WTC11 (cell line): Measurements from ENCODE around the gene KRTAP5-6.

Experiments used
- JUN ChIP-seq: sonication (generic); formaldehyde crosslinking; IDR thresholded peaks from 2 replicates; pipeline ENCODE4 v1.8.0; 2023; ENCODE audit warnings: mild to moderate bottlenecking, missing genetic modification reagents
- NFATC4 ChIP-seq: fragments of 250-450 bp; sonication (Bioruptor Pico); IDR thresholded peaks from 2 replicates; pipeline ENCODE4 v1.9.0; 2021; ENCODE audit warnings: mild to moderate bottlenecking
- NFYB ChIP-seq: sonication (generic); formaldehyde crosslinking; conservative IDR thresholded peaks from 2 replicates; pipeline ENCODE4 v1.8.0; 2022; ENCODE audit warnings: low read depth, missing genetic modification reagents
- ZNF232 ChIP-seq: sonication (generic); formaldehyde crosslinking; IDR thresholded peaks from 2 replicates; pipeline ENCODE4 v1.8.0; 2022; ENCODE audit warnings: mild to moderate bottlenecking, missing genetic modification reagents
- ZNF416 ChIP-seq: fragments of 250-450 bp; sonication (Bioruptor Pico); IDR thresholded peaks from 2 replicates; pipeline ENCODE4 v1.9.0; 2021; ENCODE audit warnings: mild to moderate bottlenecking, inconsistent platforms
- TF ChIP-seq, protein P1 (sequence below): fragments of 200-600 bp; IDR thresholded peaks from 2 replicates; pipeline ENCODE4 v1.8.0; 2022; ENCODE audit warnings: antibody characterized with exemption
- TF ChIP-seq, protein P2 (sequence below): sonication (generic); formaldehyde crosslinking; IDR thresholded peaks from 2 replicates; pipeline ENCODE4 v1.8.1; 2023; ENCODE audit warnings: mild to moderate bottlenecking, missing genetic modification reagents
- TF ChIP-seq, protein P3 (sequence below): sonication (generic); formaldehyde crosslinking; IDR thresholded peaks from 2 replicates; pipeline ENCODE4 v1.8.1; 2023; ENCODE audit warnings: mild to moderate bottlenecking, missing genetic modification reagents, moderate library complexity
- TF ChIP-seq, protein P4 (sequence below): sonication (generic); formaldehyde crosslinking; IDR thresholded peaks from 2 replicates; pipeline ENCODE4 v1.8.1; 2023; ENCODE audit warnings: mild to moderate bottlenecking, missing genetic modification reagents, borderline replicate concordance
- TF ChIP-seq, protein P5 (sequence below): sonication (generic); formaldehyde crosslinking; IDR thresholded peaks from 2 replicates; pipeline ENCODE4 v1.8.1; 2022; ENCODE audit warnings: low read depth, mild to moderate bottlenecking, moderate library complexity, missing genetic modification reagents, borderline replicate concordance
- TF ChIP-seq, protein P6 (sequence below): sonication (generic); formaldehyde crosslinking; IDR thresholded peaks from 2 replicates; pipeline ENCODE4 v1.8.1; 2023; ENCODE audit warnings: mild to moderate bottlenecking, moderate library complexity, missing genetic modification reagents

DNA sequence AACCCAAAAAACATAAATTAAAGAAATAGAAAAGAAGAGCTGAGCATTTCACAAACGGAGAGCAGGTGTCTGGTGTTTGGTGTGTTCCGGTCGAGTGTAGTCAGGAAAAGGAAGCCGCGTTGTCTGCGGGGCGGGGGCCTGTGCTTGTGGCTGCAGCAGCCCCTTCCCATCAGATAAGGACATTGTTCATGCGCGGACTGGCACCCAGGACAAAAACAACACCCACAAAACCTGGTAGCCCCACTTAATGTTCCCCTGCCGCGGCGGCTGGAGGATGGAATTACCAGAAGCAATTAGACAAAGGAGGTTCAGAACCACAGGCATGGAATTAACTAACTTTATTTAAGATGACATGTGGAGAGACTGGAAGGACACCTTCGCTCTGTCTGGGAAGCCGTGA, 37.5 kb upstream of the KRTAP5-6 start:
- TF ChIP-seq, protein P1, sequence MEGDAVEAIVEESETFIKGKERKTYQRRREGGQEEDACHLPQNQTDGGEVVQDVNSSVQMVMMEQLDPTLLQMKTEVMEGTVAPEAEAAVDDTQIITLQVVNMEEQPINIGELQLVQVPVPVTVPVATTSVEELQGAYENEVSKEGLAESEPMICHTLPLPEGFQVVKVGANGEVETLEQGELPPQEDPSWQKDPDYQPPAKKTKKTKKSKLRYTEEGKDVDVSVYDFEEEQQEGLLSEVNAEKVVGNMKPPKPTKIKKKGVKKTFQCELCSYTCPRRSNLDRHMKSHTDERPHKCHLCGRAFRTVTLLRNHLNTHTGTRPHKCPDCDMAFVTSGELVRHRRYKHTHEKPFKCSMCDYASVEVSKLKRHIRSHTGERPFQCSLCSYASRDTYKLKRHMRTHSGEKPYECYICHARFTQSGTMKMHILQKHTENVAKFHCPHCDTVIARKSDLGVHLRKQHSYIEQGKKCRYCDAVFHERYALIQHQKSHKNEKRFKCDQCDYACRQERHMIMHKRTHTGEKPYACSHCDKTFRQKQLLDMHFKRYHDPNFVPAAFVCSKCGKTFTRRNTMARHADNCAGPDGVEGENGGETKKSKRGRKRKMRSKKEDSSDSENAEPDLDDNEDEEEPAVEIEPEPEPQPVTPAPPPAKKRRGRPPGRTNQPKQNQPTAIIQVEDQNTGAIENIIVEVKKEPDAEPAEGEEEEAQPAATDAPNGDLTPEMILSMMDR: no peak
- TF ChIP-seq, protein P2, sequence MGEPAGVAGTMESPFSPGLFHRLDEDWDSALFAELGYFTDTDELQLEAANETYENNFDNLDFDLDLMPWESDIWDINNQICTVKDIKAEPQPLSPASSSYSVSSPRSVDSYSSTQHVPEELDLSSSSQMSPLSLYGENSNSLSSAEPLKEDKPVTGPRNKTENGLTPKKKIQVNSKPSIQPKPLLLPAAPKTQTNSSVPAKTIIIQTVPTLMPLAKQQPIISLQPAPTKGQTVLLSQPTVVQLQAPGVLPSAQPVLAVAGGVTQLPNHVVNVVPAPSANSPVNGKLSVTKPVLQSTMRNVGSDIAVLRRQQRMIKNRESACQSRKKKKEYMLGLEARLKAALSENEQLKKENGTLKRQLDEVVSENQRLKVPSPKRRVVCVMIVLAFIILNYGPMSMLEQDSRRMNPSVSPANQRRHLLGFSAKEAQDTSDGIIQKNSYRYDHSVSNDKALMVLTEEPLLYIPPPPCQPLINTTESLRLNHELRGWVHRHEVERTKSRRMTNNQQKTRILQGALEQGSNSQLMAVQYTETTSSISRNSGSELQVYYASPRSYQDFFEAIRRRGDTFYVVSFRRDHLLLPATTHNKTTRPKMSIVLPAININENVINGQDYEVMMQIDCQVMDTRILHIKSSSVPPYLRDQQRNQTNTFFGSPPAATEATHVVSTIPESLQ: no peak
- TF ChIP-seq, protein P3, sequence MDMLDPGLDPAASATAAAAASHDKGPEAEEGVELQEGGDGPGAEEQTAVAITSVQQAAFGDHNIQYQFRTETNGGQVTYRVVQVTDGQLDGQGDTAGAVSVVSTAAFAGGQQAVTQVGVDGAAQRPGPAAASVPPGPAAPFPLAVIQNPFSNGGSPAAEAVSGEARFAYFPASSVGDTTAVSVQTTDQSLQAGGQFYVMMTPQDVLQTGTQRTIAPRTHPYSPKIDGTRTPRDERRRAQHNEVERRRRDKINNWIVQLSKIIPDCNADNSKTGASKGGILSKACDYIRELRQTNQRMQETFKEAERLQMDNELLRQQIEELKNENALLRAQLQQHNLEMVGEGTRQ (CRISPR knock-in tag): no peak
- TF ChIP-seq NFATC4: no peak
- no peak for TF ChIP-seq ZNF416 (CRISPR knock-in tag)
- TF ChIP-seq, protein P4, sequence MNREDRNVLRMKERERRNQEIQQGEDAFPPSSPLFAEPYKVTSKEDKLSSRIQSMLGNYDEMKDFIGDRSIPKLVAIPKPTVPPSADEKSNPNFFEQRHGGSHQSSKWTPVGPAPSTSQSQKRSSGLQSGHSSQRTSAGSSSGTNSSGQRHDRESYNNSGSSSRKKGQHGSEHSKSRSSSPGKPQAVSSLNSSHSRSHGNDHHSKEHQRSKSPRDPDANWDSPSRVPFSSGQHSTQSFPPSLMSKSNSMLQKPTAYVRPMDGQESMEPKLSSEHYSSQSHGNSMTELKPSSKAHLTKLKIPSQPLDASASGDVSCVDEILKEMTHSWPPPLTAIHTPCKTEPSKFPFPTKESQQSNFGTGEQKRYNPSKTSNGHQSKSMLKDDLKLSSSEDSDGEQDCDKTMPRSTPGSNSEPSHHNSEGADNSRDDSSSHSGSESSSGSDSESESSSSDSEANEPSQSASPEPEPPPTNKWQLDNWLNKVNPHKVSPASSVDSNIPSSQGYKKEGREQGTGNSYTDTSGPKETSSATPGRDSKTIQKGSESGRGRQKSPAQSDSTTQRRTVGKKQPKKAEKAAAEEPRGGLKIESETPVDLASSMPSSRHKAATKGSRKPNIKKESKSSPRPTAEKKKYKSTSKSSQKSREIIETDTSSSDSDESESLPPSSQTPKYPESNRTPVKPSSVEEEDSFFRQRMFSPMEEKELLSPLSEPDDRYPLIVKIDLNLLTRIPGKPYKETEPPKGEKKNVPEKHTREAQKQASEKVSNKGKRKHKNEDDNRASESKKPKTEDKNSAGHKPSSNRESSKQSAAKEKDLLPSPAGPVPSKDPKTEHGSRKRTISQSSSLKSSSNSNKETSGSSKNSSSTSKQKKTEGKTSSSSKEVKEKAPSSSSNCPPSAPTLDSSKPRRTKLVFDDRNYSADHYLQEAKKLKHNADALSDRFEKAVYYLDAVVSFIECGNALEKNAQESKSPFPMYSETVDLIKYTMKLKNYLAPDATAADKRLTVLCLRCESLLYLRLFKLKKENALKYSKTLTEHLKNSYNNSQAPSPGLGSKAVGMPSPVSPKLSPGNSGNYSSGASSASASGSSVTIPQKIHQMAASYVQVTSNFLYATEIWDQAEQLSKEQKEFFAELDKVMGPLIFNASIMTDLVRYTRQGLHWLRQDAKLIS (CRISPR knock-in tag): no peak
- TF ChIP-seq, protein P5, sequence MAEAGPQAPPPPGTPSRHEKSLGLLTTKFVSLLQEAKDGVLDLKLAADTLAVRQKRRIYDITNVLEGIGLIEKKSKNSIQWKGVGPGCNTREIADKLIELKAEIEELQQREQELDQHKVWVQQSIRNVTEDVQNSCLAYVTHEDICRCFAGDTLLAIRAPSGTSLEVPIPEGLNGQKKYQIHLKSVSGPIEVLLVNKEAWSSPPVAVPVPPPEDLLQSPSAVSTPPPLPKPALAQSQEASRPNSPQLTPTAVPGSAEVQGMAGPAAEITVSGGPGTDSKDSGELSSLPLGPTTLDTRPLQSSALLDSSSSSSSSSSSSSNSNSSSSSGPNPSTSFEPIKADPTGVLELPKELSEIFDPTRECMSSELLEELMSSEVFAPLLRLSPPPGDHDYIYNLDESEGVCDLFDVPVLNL (CRISPR knock-in tag): no peak
- TF ChIP-seq JUN (CRISPR knock-in tag): no peak
- TF ChIP-seq, protein P6, sequence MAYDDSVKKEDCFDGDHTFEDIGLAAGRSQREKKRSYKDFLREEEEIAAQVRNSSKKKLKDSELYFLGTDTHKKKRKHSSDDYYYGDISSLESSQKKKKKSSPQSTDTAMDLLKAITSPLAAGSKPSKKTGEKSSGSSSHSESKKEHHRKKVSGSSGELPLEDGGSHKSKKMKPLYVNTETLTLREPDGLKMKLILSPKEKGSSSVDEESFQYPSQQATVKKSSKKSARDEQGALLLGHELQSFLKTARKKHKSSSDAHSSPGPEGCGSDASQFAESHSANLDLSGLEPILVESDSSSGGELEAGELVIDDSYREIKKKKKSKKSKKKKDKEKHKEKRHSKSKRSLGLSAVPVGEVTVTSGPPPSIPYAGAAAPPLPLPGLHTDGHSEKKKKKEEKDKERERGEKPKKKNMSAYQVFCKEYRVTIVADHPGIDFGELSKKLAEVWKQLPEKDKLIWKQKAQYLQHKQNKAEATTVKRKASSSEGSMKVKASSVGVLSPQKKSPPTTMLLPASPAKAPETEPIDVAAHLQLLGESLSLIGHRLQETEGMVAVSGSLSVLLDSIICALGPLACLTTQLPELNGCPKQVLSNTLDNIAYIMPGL (CRISPR knock-in tag): no peak
- TF ChIP-seq ZNF232 (CRISPR knock-in tag): no peak
- no peak for TF ChIP-seq NFYB
